Gastrocnemius medialis (tissue), 4 donors: ENCODE data around the gene PAN2.

ENCODE experiments used
- CTCF ChIP-seq, 5 experiments: fragments of 450-650 bp in 3 of 5; fragments of 200-600 bp in 2 of 5; sonication (generic) in 2 of 5; IDR thresholded peaks in 4 of 5; conservative IDR thresholded peaks in 1 of 5; 1 replicate in 4 of 5; 2 replicates in 1 of 5; pipeline ENCODE4 v1.5.1; 2016 to 2019; ENCODE audit warnings: antibody characterized with exemption in 5 of 5, mild to moderate bottlenecking in 3 of 5, moderate library complexity in 3 of 5
- POLR2A ChIP-seq, 2 donors: fragments of 450-650 bp; IDR thresholded peaks; one replicate each; pipeline ENCODE4 v1.6.1; 2017; ENCODE audit warnings: antibody characterized with exemption in 2 of 2, mild to moderate bottlenecking in 2 of 2, moderate library complexity in 2 of 2

GRCh38 chr12:56337753-56338251, 4.0 kb upstream of the PAN2 start:
- no peak for TF ChIP-seq POLR2A (IDR thresholded peaks at IDR 0.05)
- TF ChIP-seq CTCF (IDR thresholded peaks at IDR 0.05 in 4 of 5, conservative IDR thresholded peaks at IDR 0.05 in 1 of 5): no peak
